ENCODE data around the gene PRKRIP1. TPM values are rescaled to one million over a fixed set of nuclear protein-coding genes. Genes with fewer than 3 reads are reported as not detected.
A peak's percentile ranks its signal among the peaks of the same experiment; 100 is the strongest.

Gene PRKRIP1
- total and polyA plus RNA-seq, 4 donors: 5.4 to 15.8 (median 7.1) TPM

DNA sequence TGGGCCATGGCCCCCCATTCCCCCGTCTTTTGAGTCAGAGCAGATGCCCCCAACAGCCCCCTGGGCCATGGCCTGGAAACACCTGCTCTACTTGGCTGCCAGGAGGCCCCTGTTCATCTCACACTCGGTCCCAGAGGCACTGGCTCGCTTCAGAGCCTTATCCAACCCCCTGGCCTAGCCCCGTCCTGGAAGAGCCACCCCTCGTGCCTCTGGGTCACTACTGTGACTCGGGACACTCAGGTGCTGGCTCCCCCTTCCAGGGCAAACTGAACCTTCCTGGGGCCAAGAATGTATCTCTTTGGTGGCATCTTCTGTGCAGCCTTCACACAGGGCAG lies 75.6 kb downstream of the PRKRIP1 start:
- no peak for DNase-seq (ENCODE audit: low spot score)
- no peak for TF ChIP-seq FOXA1 (IDR thresholded peaks at IDR 0.05)
- no peak for TF ChIP-seq TAF1 (conservative IDR thresholded peaks at IDR 0.05)
- no peak for TF ChIP-seq YY1 (IDR thresholded peaks at IDR 0.05)
- no peak for TF ChIP-seq EGR1 (IDR thresholded peaks at IDR 0.05; ENCODE audit: low read depth in 2 of 2)
- TF ChIP-seq GABPA (IDR thresholded peaks at IDR 0.05 in 1 of 2, conservative IDR thresholded peaks at IDR 0.05 in 1 of 2): no peak
- no peak for TF ChIP-seq RAD21 (IDR thresholded peaks at IDR 0.05)
- TF ChIP-seq, protein P1, sequence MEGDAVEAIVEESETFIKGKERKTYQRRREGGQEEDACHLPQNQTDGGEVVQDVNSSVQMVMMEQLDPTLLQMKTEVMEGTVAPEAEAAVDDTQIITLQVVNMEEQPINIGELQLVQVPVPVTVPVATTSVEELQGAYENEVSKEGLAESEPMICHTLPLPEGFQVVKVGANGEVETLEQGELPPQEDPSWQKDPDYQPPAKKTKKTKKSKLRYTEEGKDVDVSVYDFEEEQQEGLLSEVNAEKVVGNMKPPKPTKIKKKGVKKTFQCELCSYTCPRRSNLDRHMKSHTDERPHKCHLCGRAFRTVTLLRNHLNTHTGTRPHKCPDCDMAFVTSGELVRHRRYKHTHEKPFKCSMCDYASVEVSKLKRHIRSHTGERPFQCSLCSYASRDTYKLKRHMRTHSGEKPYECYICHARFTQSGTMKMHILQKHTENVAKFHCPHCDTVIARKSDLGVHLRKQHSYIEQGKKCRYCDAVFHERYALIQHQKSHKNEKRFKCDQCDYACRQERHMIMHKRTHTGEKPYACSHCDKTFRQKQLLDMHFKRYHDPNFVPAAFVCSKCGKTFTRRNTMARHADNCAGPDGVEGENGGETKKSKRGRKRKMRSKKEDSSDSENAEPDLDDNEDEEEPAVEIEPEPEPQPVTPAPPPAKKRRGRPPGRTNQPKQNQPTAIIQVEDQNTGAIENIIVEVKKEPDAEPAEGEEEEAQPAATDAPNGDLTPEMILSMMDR (IDR thresholded peaks at IDR 0.05; ENCODE audit: low read depth, low read length, missing input control): no peak
- TF ChIP-seq, protein P2, sequence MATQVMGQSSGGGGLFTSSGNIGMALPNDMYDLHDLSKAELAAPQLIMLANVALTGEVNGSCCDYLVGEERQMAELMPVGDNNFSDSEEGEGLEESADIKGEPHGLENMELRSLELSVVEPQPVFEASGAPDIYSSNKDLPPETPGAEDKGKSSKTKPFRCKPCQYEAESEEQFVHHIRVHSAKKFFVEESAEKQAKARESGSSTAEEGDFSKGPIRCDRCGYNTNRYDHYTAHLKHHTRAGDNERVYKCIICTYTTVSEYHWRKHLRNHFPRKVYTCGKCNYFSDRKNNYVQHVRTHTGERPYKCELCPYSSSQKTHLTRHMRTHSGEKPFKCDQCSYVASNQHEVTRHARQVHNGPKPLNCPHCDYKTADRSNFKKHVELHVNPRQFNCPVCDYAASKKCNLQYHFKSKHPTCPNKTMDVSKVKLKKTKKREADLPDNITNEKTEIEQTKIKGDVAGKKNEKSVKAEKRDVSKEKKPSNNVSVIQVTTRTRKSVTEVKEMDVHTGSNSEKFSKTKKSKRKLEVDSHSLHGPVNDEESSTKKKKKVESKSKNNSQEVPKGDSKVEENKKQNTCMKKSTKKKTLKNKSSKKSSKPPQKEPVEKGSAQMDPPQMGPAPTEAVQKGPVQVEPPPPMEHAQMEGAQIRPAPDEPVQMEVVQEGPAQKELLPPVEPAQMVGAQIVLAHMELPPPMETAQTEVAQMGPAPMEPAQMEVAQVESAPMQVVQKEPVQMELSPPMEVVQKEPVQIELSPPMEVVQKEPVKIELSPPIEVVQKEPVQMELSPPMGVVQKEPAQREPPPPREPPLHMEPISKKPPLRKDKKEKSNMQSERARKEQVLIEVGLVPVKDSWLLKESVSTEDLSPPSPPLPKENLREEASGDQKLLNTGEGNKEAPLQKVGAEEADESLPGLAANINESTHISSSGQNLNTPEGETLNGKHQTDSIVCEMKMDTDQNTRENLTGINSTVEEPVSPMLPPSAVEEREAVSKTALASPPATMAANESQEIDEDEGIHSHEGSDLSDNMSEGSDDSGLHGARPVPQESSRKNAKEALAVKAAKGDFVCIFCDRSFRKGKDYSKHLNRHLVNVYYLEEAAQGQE (IDR thresholded peaks at IDR 0.05): no peak
- no peak for TF ChIP-seq NR2F2 (IDR thresholded peaks at IDR 0.05)
- TF ChIP-seq SP1 (IDR thresholded peaks at IDR 0.05): no peak
- no peak for TF ChIP-seq HNF4A (conservative IDR thresholded peaks at IDR 0.05)
- TF ChIP-seq, protein P3, sequence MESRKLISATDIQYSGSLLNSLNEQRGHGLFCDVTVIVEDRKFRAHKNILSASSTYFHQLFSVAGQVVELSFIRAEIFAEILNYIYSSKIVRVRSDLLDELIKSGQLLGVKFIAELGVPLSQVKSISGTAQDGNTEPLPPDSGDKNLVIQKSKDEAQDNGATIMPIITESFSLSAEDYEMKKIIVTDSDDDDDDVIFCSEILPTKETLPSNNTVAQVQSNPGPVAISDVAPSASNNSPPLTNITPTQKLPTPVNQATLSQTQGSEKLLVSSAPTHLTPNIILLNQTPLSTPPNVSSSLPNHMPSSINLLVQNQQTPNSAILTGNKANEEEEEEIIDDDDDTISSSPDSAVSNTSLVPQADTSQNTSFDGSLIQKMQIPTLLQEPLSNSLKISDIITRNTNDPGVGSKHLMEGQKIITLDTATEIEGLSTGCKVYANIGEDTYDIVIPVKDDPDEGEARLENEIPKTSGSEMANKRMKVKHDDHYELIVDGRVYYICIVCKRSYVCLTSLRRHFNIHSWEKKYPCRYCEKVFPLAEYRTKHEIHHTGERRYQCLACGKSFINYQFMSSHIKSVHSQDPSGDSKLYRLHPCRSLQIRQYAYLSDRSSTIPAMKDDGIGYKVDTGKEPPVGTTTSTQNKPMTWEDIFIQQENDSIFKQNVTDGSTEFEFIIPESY (IDR thresholded peaks at IDR 0.05): no peak
- TF ChIP-seq RXRA (IDR thresholded peaks at IDR 0.05): no peak
- H3K9ac ChIP-seq (ENCODE audit: low read depth in 1 of 2, low read length in 2 of 2): no peak overlapping the region
- no peaks in the 10 kb centered on the region for H3K9me3 ChIP-seq (ENCODE audit: control insufficient read depth in 4 of 4, low read length in 3 of 4)
- peak overlapping the region in 1 of 2 donors; percentile 5 for H3K27ac ChIP-seq (ENCODE audit: low read depth in 1 of 2, low read length in 2 of 2)
- peaks cover 2 to 16% (median 11%) of the 10 kb centered on the region in 4 donors for H3K36me3 ChIP-seq (ENCODE audit: control insufficient read depth in 4 of 4, insufficient read depth in 3 of 4, low read depth in 1 of 4, low read length in 3 of 4)
- peaks cover 8 to 51% (median 40%) of the 10 kb centered on the region in 4 donors for H3K4me1 ChIP-seq (ENCODE audit: control insufficient read depth in 4 of 4, insufficient read depth in 4 of 4, low read length in 3 of 4)
- H3K4me3 ChIP-seq (ENCODE audit: low read depth in 1 of 3, low read length in 3 of 3): no peak overlapping the region
- WGBS: 91% methylated on average over 6 of the region's 6 CpGs
- H3K27me3 ChIP-seq (ENCODE audit: control insufficient read depth in 4 of 4, insufficient read depth in 4 of 4, low read length in 3 of 4): no peaks in the 10 kb centered on the region

DNA sequence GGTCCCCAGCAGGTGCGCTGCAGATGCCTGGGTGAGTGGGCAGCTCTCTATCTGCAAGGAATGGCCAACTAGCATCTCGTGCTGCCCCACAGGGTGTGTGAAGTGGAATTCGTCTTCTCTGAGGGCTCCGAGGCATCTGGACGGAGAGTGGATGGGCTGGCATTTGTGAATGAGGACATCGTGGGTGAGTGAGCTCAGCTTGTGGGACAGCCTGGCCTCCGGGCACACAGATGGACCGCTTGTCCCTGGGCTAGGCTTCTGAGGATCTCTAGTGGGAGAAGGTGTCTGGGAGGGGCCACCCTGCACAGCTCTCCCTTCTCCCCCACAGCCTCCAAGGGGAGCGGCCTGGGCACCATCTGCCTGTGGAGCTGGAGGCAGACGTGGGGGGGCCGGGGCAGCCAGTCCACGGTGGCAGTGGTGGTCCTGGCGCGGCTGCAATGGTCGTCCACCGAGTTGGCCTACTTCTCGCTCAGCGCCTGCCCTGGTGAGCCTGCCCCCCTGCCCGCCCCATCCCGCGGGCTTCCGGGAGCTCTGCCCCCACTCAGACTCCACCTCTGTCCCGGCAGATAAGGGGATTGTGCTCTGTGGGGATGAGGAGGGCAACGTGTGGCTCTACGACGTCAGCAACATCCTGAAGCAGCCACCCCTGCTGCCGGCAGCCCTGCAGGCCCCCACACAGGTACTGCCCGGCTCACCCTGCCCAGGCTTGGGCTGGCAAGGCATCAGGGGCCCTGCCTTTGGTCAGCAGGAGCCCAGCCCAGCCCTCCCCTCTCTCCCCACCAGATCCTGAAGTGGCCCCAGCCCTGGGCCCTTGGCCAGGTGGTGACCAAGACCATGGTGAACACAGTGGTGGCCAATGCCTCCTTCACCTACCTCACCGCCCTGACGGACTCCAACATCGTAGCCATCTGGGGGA lies 76.2 kb downstream of the PRKRIP1 start:
- no peaks in the 10 kb centered on the region for H3K27me3 ChIP-seq (ENCODE audit: control insufficient read depth in 4 of 4, insufficient read depth in 4 of 4, low read length in 3 of 4)
- no peak overlapping the region for H3K27ac ChIP-seq (ENCODE audit: low read depth in 1 of 2, low read length in 2 of 2)
- no peak overlapping the region for H3K4me3 ChIP-seq (ENCODE audit: low read depth in 1 of 3, low read length in 3 of 3)
- no peaks in the 10 kb centered on the region for H3K9me3 ChIP-seq (ENCODE audit: control insufficient read depth in 4 of 4, low read length in 3 of 4)
- peaks cover 8 to 44% (median 37%) of the 10 kb centered on the region in 4 donors for H3K4me1 ChIP-seq (ENCODE audit: control insufficient read depth in 4 of 4, insufficient read depth in 4 of 4, low read length in 3 of 4)
- WGBS: 84% methylated on average over 31 of the region's 31 CpGs
- H3K9ac ChIP-seq (ENCODE audit: low read depth in 1 of 2, low read length in 2 of 2): no peak overlapping the region
- no peak for DNase-seq (ENCODE audit: low spot score)
- peaks cover 2 to 16% (median 11%) of the 10 kb centered on the region in 4 donors for H3K36me3 ChIP-seq (ENCODE audit: control insufficient read depth in 4 of 4, insufficient read depth in 3 of 4, low read depth in 1 of 4, low read length in 3 of 4)
- TF ChIP-seq TAF1 (conservative IDR thresholded peaks at IDR 0.05) (no peak), EGR1 (IDR thresholded peaks at IDR 0.05; ENCODE audit: low read depth in 2 of 2) (no peak), FOXA2 (IDR thresholded peaks at IDR 0.05) (no peak), RXRA (IDR thresholded peaks at IDR 0.05) (no peak), FOXA1 (IDR thresholded peaks at IDR 0.05) (no peak), JUND (IDR thresholded peaks at IDR 0.05) (no peak), HNF4G (IDR thresholded peaks at IDR 0.05) (no peak), RAD21 (IDR thresholded peaks at IDR 0.05) (no peak)
- TF ChIP-seq, protein P2 (IDR thresholded peaks at IDR 0.05): no peak
- TF ChIP-seq, protein P4, sequence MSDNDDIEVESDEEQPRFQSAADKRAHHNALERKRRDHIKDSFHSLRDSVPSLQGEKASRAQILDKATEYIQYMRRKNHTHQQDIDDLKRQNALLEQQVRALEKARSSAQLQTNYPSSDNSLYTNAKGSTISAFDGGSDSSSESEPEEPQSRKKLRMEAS (IDR thresholded peaks at IDR 0.05): no peak
- TF ChIP-seq, protein P1 (IDR thresholded peaks at IDR 0.05; ENCODE audit: low read depth, low read length, missing input control): no peak

Measured in liver (tissue), 9 donors.